ENCODE measurements around the gene ANO9.

ANO9 gene

GRCh38 chr11:385594-386351 lies 56.0 kb downstream of the ANO9 start:
- no peak for DNase-seq (ENCODE audit: low read depth in 2 of 3, low spot score in 1 of 3)

- DNase-seq (ENCODE audit: low read depth in 2 of 3, low spot score in 1 of 3): no peak
Measured at GRCh38 chr11:384511-384910, 57.3 kb downstream of the ANO9 start.

GRCh38 chr11:383431-383830 lies 58.4 kb downstream of the ANO9 start:
- no peak for DNase-seq (ENCODE audit: low read depth in 2 of 3, low spot score in 1 of 3)

- DNase-seq (ENCODE audit: low read depth in 2 of 3, low spot score in 1 of 3): no peak
Measured at GRCh38 chr11:382081-382629, 59.7 kb downstream of the ANO9 start.

GRCh38 chr11:381501-382072 lies 60.2 kb downstream of the ANO9 start:
- no peak for DNase-seq (ENCODE audit: low read depth in 2 of 3, low spot score in 1 of 3)

- no peak for DNase-seq (ENCODE audit: low read depth in 2 of 3, low spot score in 1 of 3)
Measured at GRCh38 chr11:380996-381395, 60.8 kb downstream of the ANO9 start.

GRCh38 chr11:380491-380890 lies 61.3 kb downstream of the ANO9 start:
- no peak for DNase-seq (ENCODE audit: low read depth in 2 of 3, low spot score in 1 of 3)

- DNase-seq (ENCODE audit: low read depth in 2 of 3, low spot score in 1 of 3): no peak
Measured at GRCh38 chr11:380095-380480, 61.7 kb downstream of the ANO9 start.

GRCh38 chr11:379205-380094 lies 62.4 kb downstream of the ANO9 start:
- no peak for DNase-seq (ENCODE audit: low read depth in 2 of 3, low spot score in 1 of 3)

- DNase-seq (ENCODE audit: low read depth in 2 of 3, low spot score in 1 of 3): no peak
Measured at GRCh38 chr11:377883-378500, 63.8 kb downstream of the ANO9 start.

GRCh38 chr11:377174-377865 lies 64.5 kb downstream of the ANO9 start:
- DNase-seq (ENCODE audit: low read depth in 2 of 3, low spot score in 1 of 3): no peak

GRCh38 chr11:376531-377173 lies 65.2 kb downstream of the ANO9 start:
- no peak for DNase-seq (ENCODE audit: low read depth in 2 of 3, low spot score in 1 of 3)

- DNase-seq (ENCODE audit: low read depth in 2 of 3, low spot score in 1 of 3): no peak
Measured at GRCh38 chr11:375065-376025, 66.5 kb downstream of the ANO9 start.

- no peak for DNase-seq (ENCODE audit: low read depth in 2 of 3, low spot score in 1 of 3)
Measured at GRCh38 chr11:373716-374551, 67.9 kb downstream of the ANO9 start.

- DNase-seq (ENCODE audit: low read depth in 2 of 3, low spot score in 1 of 3): no peak
Measured at GRCh38 chr11:372809-373715, 68.7 kb downstream of the ANO9 start.

GRCh38 chr11:371716-372590 lies 69.9 kb downstream of the ANO9 start:
- no peak for DNase-seq (ENCODE audit: low read depth in 2 of 3, low spot score in 1 of 3)
